Activated naive CD4-positive, alpha-beta T cell treated with anti-CD3 and anti-CD28 coated beads, Interleukin-2, amount 10 ng/mL, durations not matched to agents 7 days and 5 days (primary cell): ENCODE measurements around the gene KAZN.

ENCODE experiments used
- CTCF ChIA-PET: fragments of 350-600 bp; sonication (Branson Sonifier 250); formaldehyde crosslinking; loops from one replicate; lab custom pipeline; 2021; ENCODE audit warnings: antibody characterized with exemption; lab: Charles Lee
- DNase-seq: peaks from one replicate; pipeline ENCODE4 v3.0.0-alpha.2; 2020
- H3K27ac Mint-ChIP-seq: one replicate; pipeline ENCODE4 v1.8.0; 2021; ENCODE audit warnings: mild to moderate bottlenecking, moderate library complexity, mixed read lengths
- H3K27me3 Mint-ChIP-seq: one replicate; pipeline ENCODE4 v1.8.0; 2021; ENCODE audit warnings: mild to moderate bottlenecking, mixed read lengths
- H3K36me3 Mint-ChIP-seq: one replicate; pipeline ENCODE4 v1.8.0; 2021; ENCODE audit warnings: mixed read lengths
- H3K4me1 Mint-ChIP-seq: one replicate; pipeline ENCODE4 v1.8.0; 2021; ENCODE audit warnings: mixed read lengths
- H3K4me3 Mint-ChIP-seq: one replicate; pipeline ENCODE4 v1.8.0; 2021; ENCODE audit warnings: mild to moderate bottlenecking, moderate library complexity, mixed read lengths
- H3K9me3 Mint-ChIP-seq: one replicate; pipeline ENCODE4 v1.8.0; 2021; ENCODE audit warnings: mixed read lengths

Gene KAZN

GRCh38 chr1:14631421-14631820 lies 32.9 kb downstream of the KAZN start:
- no peaks in the 10 kb centered on the region for H3K27me3 Mint-ChIP-seq
- H3K27ac Mint-ChIP-seq = no peak overlapping the region
- no peak for DNase-seq
- H3K36me3 Mint-ChIP-seq = no peaks in the 10 kb centered on the region
- H3K4me1 Mint-ChIP-seq = no peaks in the 10 kb centered on the region
- H3K4me3 Mint-ChIP-seq = no peak overlapping the region
- CTCF ChIA-PET = interaction anchor here (0.5 kb wide), 1 partner anchor 105 kb away, joined by 3 read pairs; no protein-coding TSS in a partner anchor
- no peaks in the 10 kb centered on the region for H3K9me3 Mint-ChIP-seq

DNA sequence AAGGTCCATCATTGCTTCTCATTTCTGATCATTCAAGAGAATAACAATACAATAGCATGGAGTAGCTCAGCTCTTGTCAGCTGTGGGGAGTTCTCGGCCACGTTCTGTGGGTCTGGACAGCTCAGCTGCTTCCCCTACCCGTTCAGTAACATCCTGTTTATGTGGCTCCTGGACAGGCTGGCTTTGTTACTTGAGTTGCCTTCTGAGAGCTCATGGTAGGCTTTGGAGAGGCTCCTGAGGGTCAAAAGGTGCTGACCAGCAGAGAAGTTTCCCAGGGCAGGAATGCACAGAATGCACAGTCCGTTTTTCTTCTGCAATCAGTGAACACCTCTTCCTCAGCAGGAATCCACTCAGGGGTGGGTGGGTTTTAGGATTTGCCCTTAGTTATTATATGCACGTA lies 36.0 kb downstream of the KAZN start:
- no peaks in the 10 kb centered on the region for H3K27me3 Mint-ChIP-seq
- no peak overlapping the region for H3K4me3 Mint-ChIP-seq
- DNase-seq = no peak
- H3K4me1 Mint-ChIP-seq = no peaks in the 10 kb centered on the region
- H3K9me3 Mint-ChIP-seq = peaks cover 1% of the 10 kb centered on the region
- CTCF ChIA-PET = no interaction called here
- H3K36me3 Mint-ChIP-seq = no peaks in the 10 kb centered on the region
- H3K27ac Mint-ChIP-seq = no peak overlapping the region

- Mint-ChIP-seq H3K4me1 (no peaks in the 10 kb centered on the region), H3K27ac (no peak overlapping the region), H3K27me3 (no peaks in the 10 kb centered on the region), H3K9me3 (peaks cover 1% of the 10 kb centered on the region), H3K4me3 (no peak overlapping the region), H3K36me3 (no peaks in the 10 kb centered on the region)
- CTCF ChIA-PET = no interaction called here
- no peak for DNase-seq
Observed at GRCh38 chr1:14635421-14635820, 36.9 kb downstream of the KAZN start.

DNA sequence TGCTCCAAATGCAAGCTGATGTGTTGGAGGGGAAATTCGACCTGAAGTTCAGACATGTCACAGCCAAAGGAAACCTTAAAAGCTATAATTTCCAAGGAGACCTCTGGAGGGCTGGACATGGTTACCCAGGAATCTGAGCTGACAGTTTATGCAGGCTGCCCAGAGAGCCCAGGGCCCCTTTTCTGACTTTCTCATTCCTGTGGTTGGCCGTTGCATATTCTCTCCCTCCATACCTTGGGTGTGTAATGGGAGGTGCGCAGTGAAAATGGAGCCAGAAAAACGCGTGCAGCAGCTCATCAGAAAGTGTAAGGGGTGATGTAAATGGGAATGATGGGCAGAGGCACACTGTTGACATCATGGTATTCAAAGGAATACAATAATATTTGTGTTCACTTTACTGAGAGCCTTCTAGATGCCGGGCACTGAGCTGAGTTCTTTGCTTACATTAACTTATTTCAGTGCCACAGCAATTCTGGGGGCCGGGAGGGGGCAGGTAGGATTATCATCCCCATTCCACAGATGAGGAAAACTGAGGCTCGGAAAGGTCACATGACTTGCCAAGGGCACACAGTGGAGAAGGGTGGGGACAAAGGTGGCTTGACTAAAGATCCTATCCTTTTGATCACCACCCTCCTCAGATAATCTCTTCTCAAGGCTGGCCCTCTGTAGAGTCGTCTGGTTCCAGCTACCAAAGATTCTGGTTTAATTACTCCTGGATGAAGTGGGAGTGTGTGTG lies 38.6 kb downstream of the KAZN start:
- Mint-ChIP-seq H3K27ac (no peak overlapping the region), H3K4me3 (no peak overlapping the region), H3K9me3 (peaks cover 4% of the 10 kb centered on the region), H3K27me3 (no peaks in the 10 kb centered on the region), H3K36me3 (no peaks in the 10 kb centered on the region), H3K4me1 (no peaks in the 10 kb centered on the region)
- no peak for DNase-seq
- CTCF ChIA-PET = no interaction called here

DNA sequence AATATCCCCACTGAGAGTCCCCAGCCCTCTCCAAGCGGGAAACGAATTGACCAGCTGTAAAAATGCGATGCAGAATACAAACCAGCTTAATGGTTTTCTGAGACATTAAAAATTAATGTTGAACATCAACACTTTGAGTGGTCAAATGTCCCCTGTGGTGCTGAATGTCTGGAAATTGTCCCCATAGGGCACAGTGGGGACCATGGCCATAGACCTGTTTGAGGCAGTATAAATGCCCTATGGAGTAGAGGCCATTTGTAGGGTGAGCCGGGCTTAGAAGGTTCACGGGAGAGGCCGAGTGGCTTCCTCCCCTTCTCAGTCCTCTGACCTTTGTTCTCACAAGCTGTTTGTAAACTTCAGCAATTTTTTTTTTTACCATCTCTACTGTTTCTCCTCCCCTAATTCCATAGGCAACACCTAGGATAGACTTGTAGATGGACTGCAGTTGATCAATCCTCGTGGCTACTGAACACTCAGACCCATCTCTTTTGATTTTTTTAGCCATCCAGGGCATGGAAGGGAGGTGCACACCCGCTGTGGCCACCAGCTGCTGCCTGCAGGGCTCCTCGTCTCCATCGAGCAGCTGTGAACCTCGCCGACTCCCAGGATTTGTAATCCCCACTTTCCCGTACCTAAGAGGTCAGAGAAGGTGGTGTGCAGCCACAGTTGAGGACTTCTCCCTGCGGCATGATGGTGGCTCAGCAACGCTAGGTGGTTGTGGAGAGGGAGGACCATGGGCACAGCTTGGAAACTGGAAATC lies 41.0 kb downstream of the KAZN start:
- no peak overlapping the region for H3K4me3 Mint-ChIP-seq
- no peak for DNase-seq
- no peaks in the 10 kb centered on the region for H3K36me3 Mint-ChIP-seq
- no peaks in the 10 kb centered on the region for H3K4me1 Mint-ChIP-seq
- H3K9me3 Mint-ChIP-seq = peaks cover 4% of the 10 kb centered on the region
- H3K27me3 Mint-ChIP-seq = no peaks in the 10 kb centered on the region
- no peak overlapping the region for H3K27ac Mint-ChIP-seq
- CTCF ChIA-PET = no interaction called here

DNA sequence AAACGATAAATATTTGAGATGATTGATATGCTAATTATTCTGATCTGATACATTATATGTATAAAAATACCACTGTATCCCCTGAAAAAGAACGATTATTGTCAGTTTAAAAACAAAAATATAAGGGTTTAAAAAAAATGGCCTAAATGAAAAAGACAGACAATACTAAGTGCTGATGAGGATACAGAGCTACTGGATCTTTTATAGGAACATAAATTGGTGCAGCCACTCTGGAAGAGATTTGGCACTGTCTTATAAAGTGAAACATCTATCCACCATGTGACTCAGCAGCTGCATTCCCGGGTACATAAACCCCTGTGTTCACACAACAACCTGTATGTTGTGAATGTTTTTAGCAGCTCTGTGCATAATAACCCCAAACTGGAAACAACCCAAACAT lies 44.2 kb downstream of the KAZN start:
- Mint-ChIP-seq H3K36me3 (no peaks in the 10 kb centered on the region), H3K4me1 (no peaks in the 10 kb centered on the region), H3K9me3 (peaks cover 14% of the 10 kb centered on the region), H3K27ac (no peak overlapping the region), H3K27me3 (no peaks in the 10 kb centered on the region), H3K4me3 (no peak overlapping the region)
- no peak for DNase-seq
- CTCF ChIA-PET = no interaction called here

GRCh38 chr1:14646973-14647372 lies 48.5 kb downstream of the KAZN start:
- Mint-ChIP-seq H3K36me3 (no peaks in the 10 kb centered on the region), H3K9me3 (peaks cover 10% of the 10 kb centered on the region), H3K27ac (no peak overlapping the region), H3K4me1 (no peaks in the 10 kb centered on the region), H3K27me3 (no peaks in the 10 kb centered on the region), H3K4me3 (no peak overlapping the region)
- DNase-seq = no peak
- CTCF ChIA-PET = no interaction called here

DNA sequence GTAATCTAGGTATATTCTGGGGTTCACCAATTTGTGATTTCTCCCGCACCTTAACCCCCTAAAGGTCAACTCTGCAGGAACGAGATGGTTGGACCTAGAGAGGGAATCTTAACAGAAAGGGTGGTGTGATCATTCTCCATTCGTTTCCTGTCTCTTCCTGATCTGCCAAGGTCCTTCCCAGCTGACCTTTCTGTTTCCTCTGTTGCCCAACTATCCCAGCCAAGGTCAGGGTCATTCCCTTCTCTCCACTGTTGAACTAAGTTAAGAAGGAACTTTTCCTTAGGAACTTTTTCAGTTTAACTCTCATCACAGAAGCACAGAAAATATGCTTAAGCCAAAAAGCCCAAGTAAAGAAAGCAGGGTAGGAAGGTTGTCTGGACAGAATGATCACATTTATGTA lies 49.3 kb downstream of the KAZN start:
- Mint-ChIP-seq H3K27ac (no peak overlapping the region), H3K4me3 (no peak overlapping the region), H3K9me3 (peaks cover 10% of the 10 kb centered on the region), H3K36me3 (no peaks in the 10 kb centered on the region), H3K27me3 (no peaks in the 10 kb centered on the region), H3K4me1 (no peaks in the 10 kb centered on the region)
- CTCF ChIA-PET = no interaction called here
- DNase-seq = no peak

- no peak overlapping the region for H3K4me3 Mint-ChIP-seq
- no peaks in the 10 kb centered on the region for H3K27me3 Mint-ChIP-seq
- H3K4me1 Mint-ChIP-seq = no peaks in the 10 kb centered on the region
Observed at GRCh38 chr1:14648391-14648790, 49.9 kb downstream of the KAZN start.

GRCh38 chr1:14648896-14649855 lies 50.7 kb downstream of the KAZN start:
- CTCF ChIA-PET = no interaction called here
- Mint-ChIP-seq H3K27me3 (no peaks in the 10 kb centered on the region), H3K4me3 (no peak overlapping the region), H3K4me1 (no peaks in the 10 kb centered on the region), H3K9me3 (peaks cover 14% of the 10 kb centered on the region), H3K27ac (no peak overlapping the region), H3K36me3 (no peaks in the 10 kb centered on the region)
- no peak for DNase-seq

More at GRCh38 chr1:14648391-14648790, 49.9 kb downstream of the KAZN start:
- no peak for DNase-seq
- H3K27ac Mint-ChIP-seq = no peak overlapping the region
- H3K9me3 Mint-ChIP-seq = peaks cover 14% of the 10 kb centered on the region
- CTCF ChIA-PET = no interaction called here
- no peaks in the 10 kb centered on the region for H3K36me3 Mint-ChIP-seq

GRCh38 chr1:14649976-14650375 lies 51.5 kb downstream of the KAZN start:
- no peak for DNase-seq
- CTCF ChIA-PET = no interaction called here
- H3K4me3 Mint-ChIP-seq = no peak overlapping the region

DNA sequence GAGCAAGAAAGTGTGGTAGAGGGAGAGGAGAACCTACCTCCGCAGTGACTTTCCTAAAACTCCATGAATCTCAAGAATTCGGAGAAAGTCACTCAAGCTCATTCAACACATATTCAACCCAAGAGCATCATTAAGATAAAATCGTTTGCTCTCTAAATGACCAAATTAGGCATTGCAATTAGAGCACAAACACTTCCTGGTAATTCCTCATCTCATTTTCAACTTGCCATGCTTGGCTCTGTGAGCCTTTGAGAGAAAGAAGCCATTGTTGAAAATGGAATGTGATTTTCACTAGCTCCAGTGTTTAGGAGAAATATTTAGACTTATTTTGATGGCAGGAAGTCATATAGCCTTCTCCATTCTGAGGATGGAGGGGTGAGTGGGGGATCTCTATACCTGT lies 52.5 kb downstream of the KAZN start:
- H3K4me3 Mint-ChIP-seq = no peak overlapping the region
- no peaks in the 10 kb centered on the region for H3K27me3 Mint-ChIP-seq
- no peak for DNase-seq
- peaks cover 4% of the 10 kb centered on the region for H3K9me3 Mint-ChIP-seq
- H3K36me3 Mint-ChIP-seq = no peaks in the 10 kb centered on the region
- H3K4me1 Mint-ChIP-seq = no peaks in the 10 kb centered on the region
- CTCF ChIA-PET = no interaction called here
- H3K27ac Mint-ChIP-seq = no peak overlapping the region

More at GRCh38 chr1:14649976-14650375, 51.5 kb downstream of the KAZN start:
- H3K4me1 Mint-ChIP-seq = no peaks in the 10 kb centered on the region
- H3K27ac Mint-ChIP-seq = no peak overlapping the region
- peaks cover 10% of the 10 kb centered on the region for H3K9me3 Mint-ChIP-seq
- no peaks in the 10 kb centered on the region for H3K36me3 Mint-ChIP-seq
- H3K27me3 Mint-ChIP-seq = no peaks in the 10 kb centered on the region

GRCh38 chr1:14652840-14653239 lies 54.4 kb downstream of the KAZN start:
- H3K4me1 Mint-ChIP-seq = no peaks in the 10 kb centered on the region
- CTCF ChIA-PET = no interaction called here
- no peaks in the 10 kb centered on the region for H3K27me3 Mint-ChIP-seq
- H3K9me3 Mint-ChIP-seq = peaks cover 4% of the 10 kb centered on the region
- no peak for DNase-seq
- H3K27ac Mint-ChIP-seq = no peak overlapping the region
- no peaks in the 10 kb centered on the region for H3K36me3 Mint-ChIP-seq
- H3K4me3 Mint-ChIP-seq = no peak overlapping the region

DNA sequence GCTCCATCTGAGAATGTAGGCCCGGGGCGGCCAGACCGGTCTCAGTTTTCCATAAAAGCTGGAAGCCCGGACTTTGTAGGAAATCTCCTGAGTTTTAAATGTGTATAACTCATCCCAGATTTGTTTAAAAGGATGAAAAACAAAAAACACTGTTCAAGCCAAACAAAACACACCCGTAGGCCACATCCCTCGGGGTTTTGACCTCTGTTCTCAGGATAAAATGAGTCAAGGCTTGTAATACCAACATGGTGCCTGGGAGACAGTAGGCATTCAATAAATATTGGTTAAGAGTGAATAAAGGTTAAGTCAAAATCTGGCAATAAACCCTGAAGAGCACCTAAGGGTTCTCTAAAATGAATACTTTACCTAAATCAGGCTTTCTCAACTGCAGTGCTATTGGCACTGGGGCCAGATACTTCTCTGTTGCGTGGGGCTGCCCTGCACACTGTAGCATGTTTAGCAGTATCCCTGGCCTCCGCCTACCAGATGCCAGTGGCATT lies 55.0 kb downstream of the KAZN start:
- Mint-ChIP-seq H3K4me3 (no peak overlapping the region), H3K4me1 (no peaks in the 10 kb centered on the region), H3K9me3 (peaks cover 4% of the 10 kb centered on the region), H3K36me3 (no peaks in the 10 kb centered on the region), H3K27ac (no peak overlapping the region), H3K27me3 (no peaks in the 10 kb centered on the region)
- no peak for DNase-seq
- CTCF ChIA-PET = no interaction called here
